ENCODE data around the gene CLNK. TPM values are rescaled to one million over a fixed set of nuclear protein-coding genes. Genes with fewer than 3 reads are reported as not detected.

CLNK gene
- polyA plus RNA-seq, 2 of the 4 experiments (the other 2 are of a cell fraction) = not detected

- FAIRE-seq = no peak
- 2% methylated on average over 3 of the region's 3 CpGs for WGBS (ENCODE audit: missing lambda C conversion rate)
- CTCF ChIA-PET = interaction anchor here (0.7 kb wide), 3 partner anchors 9 to 855 kb away, joined by 3 to 5 read pairs (median 3); no protein-coding TSS in a partner anchor
Observed at GRCh38 chr4:10581022-10581421, 103.5 kb downstream of the CLNK start.

GRCh38 chr4:10579648-10580047 is 104.9 kb downstream of the CLNK start:
- ATAC-seq (no peak), FAIRE-seq (no peak), DNase-seq (ENCODE audit: low read depth in 1 of 2, low spot score in 1 of 2) (no peak)
- Histone ChIP-seq H3K9me3 (no peaks in the 10 kb centered on the region), H3K4me3 (no peak overlapping the region), H3K27ac (no peak overlapping the region), H3K4me1 (no peaks in the 10 kb centered on the region), H3K4me2 (no peak overlapping the region)
- POLR2A ChIA-PET = no interaction called here
- 0% methylated on average over 1 of the region's 1 CpG for WGBS (ENCODE audit: missing lambda C conversion rate)
- CTCF ChIA-PET = no interaction called here
- TF ChIP-seq ZFP36 (IDR thresholded peaks at IDR 0.05; ENCODE audit: borderline replicate concordance, partially characterized antibody) (no peak), HEYL (CRISPR knock-in tag; IDR thresholded peaks at IDR 0.05) (no peak), CHD2 (IDR thresholded peaks at IDR 0.05; ENCODE audit: low read length, partially characterized antibody) (no peak), CBX2 (IDR thresholded peaks at IDR 0.05; ENCODE audit: borderline replicate concordance, low read depth) (no peak), HOXB13 (CRISPR knock-in tag; IDR thresholded peaks at IDR 0.05; ENCODE audit: low read depth) (no peak), ATOH8 (CRISPR knock-in tag; IDR thresholded peaks at IDR 0.05; ENCODE audit: low read depth) (no peak), EHF (CRISPR knock-in tag; IDR thresholded peaks at IDR 0.05) (no peak)

More at GRCh38 chr4:10581022-10581421, 103.5 kb downstream of the CLNK start:
- no peaks in the 10 kb centered on the region for H3K9me3 ChIP-seq
- DNase-seq (ENCODE audit: low read depth in 1 of 2, low spot score in 1 of 2) = no peak
- no peak overlapping the region for H3K27ac ChIP-seq
- TF ChIP-seq KDM5A (IDR thresholded peaks at IDR 0.05) (no peak), KDM1A (IDR thresholded peaks at IDR 0.05; ENCODE audit: low read depth) (no peak), TFCP2L1 (CRISPR knock-in tag; IDR thresholded peaks at IDR 0.05) (no peak), CBX2 (IDR thresholded peaks at IDR 0.05; ENCODE audit: borderline replicate concordance, low read depth) (no peak), USF2 (IDR thresholded peaks at IDR 0.05) (no peak), ZC3H11A (IDR thresholded peaks at IDR 0.05) (no peak), PHF8 (IDR thresholded peaks at IDR 0.05; ENCODE audit: borderline replicate concordance, low read depth) (no peak), TP53 (CRISPR knock-in tag; IDR thresholded peaks at IDR 0.05) (no peak), ESRRA (IDR thresholded peaks at IDR 0.05; ENCODE audit: borderline replicate concordance, low read length) (no peak), RFX5 (IDR thresholded peaks at IDR 0.05) (no peak), HDAC2 (IDR thresholded peaks at IDR 0.05) (no peak)
- no peak for ATAC-seq
- H3K4me2 ChIP-seq = no peak overlapping the region
- POLR2A ChIA-PET = no interaction called here
- no peak overlapping the region for H3K4me3 ChIP-seq
- H3K4me1 ChIP-seq = no peaks in the 10 kb centered on the region

GRCh38 chr4:10577508-10578426 is 106.8 kb downstream of the CLNK start:
- Histone ChIP-seq H3K4me1 (no peaks in the 10 kb centered on the region), H3K4me2 (no peak overlapping the region), H3K4me3 (no peak overlapping the region), H3K27ac (no peak overlapping the region), H3K9me3 (no peaks in the 10 kb centered on the region)
- ATAC-seq (no peak), FAIRE-seq (no peak), DNase-seq (ENCODE audit: low read depth in 1 of 2, low spot score in 1 of 2) (no peak)
- CTCF ChIA-PET = interaction anchor here (1.1 kb wide), 1 partner anchor 12 kb away, joined by 3 read pairs; no protein-coding TSS in a partner anchor
- no peak for TF ChIP-seq RAD21 (conservative IDR thresholded peaks at IDR 0.05 in 1 of 2, IDR thresholded peaks at IDR 0.05 in 1 of 2)
- TF ChIP-seq, protein P1, sequence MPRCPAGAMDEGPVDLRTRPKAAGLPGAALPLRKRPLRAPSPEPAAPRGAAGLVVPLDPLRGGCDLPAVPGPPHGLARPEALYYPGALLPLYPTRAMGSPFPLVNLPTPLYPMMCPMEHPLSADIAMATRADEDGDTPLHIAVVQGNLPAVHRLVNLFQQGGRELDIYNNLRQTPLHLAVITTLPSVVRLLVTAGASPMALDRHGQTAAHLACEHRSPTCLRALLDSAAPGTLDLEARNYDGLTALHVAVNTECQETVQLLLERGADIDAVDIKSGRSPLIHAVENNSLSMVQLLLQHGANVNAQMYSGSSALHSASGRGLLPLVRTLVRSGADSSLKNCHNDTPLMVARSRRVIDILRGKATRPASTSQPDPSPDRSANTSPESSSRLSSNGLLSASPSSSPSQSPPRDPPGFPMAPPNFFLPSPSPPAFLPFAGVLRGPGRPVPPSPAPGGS (IDR thresholded peaks at IDR 0.05) = no peak
- TF ChIP-seq JUNB (IDR thresholded peaks at IDR 0.05) = no peak
- TF ChIP-seq GATA3 (IDR thresholded peaks at IDR 0.05; ENCODE audit: borderline replicate concordance) = no peak
- TF ChIP-seq TFCP2L1 (CRISPR knock-in tag; IDR thresholded peaks at IDR 0.05) = no peak
- no peak for TF ChIP-seq FOSL2 (IDR thresholded peaks at IDR 0.05)
- no peak for TF ChIP-seq FOSL2 (CRISPR knock-in tag; IDR thresholded peaks at IDR 0.05)
- TF ChIP-seq PHF8 (IDR thresholded peaks at IDR 0.05; ENCODE audit: borderline replicate concordance, low read depth) = no peak
- no peak for TF ChIP-seq ZNF302 (CRISPR knock-in tag; IDR thresholded peaks at IDR 0.05)
- TF ChIP-seq RARB (CRISPR knock-in tag; IDR thresholded peaks at IDR 0.05) = no peak
- TF ChIP-seq PBX3 (IDR thresholded peaks at IDR 0.05) = no peak
- no peak for TF ChIP-seq NR3C1 (IDR thresholded peaks at IDR 0.05)
- POLR2A ChIA-PET = no interaction called here
- 7% methylated on average over 11 of the region's 11 CpGs for WGBS (ENCODE audit: missing lambda C conversion rate)
